ENCODE results near the gene KIF1B. TPM values are rescaled to one million over a fixed set of nuclear protein-coding genes. Genes with fewer than 3 reads are reported as not detected.

Gene KIF1B
- total and polyA plus RNA-seq, 9 of the 15 experiments (the other 6 are each of a cell fraction or from before 2014, with no cell fraction given) = 2.8 to 19.8 (median 11.9) TPM

- TF ChIP-seq, protein P1, sequence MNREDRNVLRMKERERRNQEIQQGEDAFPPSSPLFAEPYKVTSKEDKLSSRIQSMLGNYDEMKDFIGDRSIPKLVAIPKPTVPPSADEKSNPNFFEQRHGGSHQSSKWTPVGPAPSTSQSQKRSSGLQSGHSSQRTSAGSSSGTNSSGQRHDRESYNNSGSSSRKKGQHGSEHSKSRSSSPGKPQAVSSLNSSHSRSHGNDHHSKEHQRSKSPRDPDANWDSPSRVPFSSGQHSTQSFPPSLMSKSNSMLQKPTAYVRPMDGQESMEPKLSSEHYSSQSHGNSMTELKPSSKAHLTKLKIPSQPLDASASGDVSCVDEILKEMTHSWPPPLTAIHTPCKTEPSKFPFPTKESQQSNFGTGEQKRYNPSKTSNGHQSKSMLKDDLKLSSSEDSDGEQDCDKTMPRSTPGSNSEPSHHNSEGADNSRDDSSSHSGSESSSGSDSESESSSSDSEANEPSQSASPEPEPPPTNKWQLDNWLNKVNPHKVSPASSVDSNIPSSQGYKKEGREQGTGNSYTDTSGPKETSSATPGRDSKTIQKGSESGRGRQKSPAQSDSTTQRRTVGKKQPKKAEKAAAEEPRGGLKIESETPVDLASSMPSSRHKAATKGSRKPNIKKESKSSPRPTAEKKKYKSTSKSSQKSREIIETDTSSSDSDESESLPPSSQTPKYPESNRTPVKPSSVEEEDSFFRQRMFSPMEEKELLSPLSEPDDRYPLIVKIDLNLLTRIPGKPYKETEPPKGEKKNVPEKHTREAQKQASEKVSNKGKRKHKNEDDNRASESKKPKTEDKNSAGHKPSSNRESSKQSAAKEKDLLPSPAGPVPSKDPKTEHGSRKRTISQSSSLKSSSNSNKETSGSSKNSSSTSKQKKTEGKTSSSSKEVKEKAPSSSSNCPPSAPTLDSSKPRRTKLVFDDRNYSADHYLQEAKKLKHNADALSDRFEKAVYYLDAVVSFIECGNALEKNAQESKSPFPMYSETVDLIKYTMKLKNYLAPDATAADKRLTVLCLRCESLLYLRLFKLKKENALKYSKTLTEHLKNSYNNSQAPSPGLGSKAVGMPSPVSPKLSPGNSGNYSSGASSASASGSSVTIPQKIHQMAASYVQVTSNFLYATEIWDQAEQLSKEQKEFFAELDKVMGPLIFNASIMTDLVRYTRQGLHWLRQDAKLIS (CRISPR knock-in tag; IDR thresholded peaks at IDR 0.05) = peak; percentile 67; the same call in 1 of the 2 replicates
- peak; percentile 80 for TF ChIP-seq MXI1 (IDR thresholded peaks at IDR 0.05; ENCODE audit: low read depth, low read length)
- TF ChIP-seq KLF1 (tag; IDR thresholded peaks at IDR 0.05) = peak; percentile 61; the same call in 1 of the 2 replicates
- TF ChIP-seq CEBPB (tag; IDR thresholded peaks at IDR 0.05) = no peak
- TF ChIP-seq SMAD3 (CRISPR knock-in tag; conservative IDR thresholded peaks at IDR 0.05) = 0 out of 2 replicates have a peak, but pooled peaks have one; percentile 81
- peak; percentile 99 for TF ChIP-seq NRF1 (conservative IDR thresholded peaks at IDR 0.05 in 1 of 2, IDR thresholded peaks at IDR 0.05 in 1 of 2)
- TF ChIP-seq, protein P2, sequence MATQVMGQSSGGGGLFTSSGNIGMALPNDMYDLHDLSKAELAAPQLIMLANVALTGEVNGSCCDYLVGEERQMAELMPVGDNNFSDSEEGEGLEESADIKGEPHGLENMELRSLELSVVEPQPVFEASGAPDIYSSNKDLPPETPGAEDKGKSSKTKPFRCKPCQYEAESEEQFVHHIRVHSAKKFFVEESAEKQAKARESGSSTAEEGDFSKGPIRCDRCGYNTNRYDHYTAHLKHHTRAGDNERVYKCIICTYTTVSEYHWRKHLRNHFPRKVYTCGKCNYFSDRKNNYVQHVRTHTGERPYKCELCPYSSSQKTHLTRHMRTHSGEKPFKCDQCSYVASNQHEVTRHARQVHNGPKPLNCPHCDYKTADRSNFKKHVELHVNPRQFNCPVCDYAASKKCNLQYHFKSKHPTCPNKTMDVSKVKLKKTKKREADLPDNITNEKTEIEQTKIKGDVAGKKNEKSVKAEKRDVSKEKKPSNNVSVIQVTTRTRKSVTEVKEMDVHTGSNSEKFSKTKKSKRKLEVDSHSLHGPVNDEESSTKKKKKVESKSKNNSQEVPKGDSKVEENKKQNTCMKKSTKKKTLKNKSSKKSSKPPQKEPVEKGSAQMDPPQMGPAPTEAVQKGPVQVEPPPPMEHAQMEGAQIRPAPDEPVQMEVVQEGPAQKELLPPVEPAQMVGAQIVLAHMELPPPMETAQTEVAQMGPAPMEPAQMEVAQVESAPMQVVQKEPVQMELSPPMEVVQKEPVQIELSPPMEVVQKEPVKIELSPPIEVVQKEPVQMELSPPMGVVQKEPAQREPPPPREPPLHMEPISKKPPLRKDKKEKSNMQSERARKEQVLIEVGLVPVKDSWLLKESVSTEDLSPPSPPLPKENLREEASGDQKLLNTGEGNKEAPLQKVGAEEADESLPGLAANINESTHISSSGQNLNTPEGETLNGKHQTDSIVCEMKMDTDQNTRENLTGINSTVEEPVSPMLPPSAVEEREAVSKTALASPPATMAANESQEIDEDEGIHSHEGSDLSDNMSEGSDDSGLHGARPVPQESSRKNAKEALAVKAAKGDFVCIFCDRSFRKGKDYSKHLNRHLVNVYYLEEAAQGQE (IDR thresholded peaks at IDR 0.05; ENCODE audit: borderline replicate concordance) = peak; percentile 90
- TF ChIP-seq, protein P2 (CRISPR knock-in tag; IDR thresholded peaks at IDR 0.05; ENCODE audit: low read depth) = peak; percentile 66; the same call in 1 of the 2 replicates
- peak; percentile 85 for TF ChIP-seq ZNF175 (CRISPR knock-in tag; IDR thresholded peaks at IDR 0.05; ENCODE audit: low read depth)
- TF ChIP-seq ADNP (tag; IDR thresholded peaks at IDR 0.05) = no peak
- TF ChIP-seq XRCC3 (IDR thresholded peaks at IDR 0.05) = no peak
- peak; percentile 72 to 78 for TF ChIP-seq RCOR1 (IDR thresholded peaks at IDR 0.05; ENCODE audit: borderline replicate concordance in 1 of 2, low read depth in 2 of 2, low read length in 2 of 2)
- no peak for TF ChIP-seq ZKSCAN3 (CRISPR knock-in tag; IDR thresholded peaks at IDR 0.05)
- TF ChIP-seq CREB1 (IDR thresholded peaks at IDR 0.05) = peak; percentile 44; the same call in 1 of the 2 replicates
- peak; percentile 72; the same call in 1 of the 2 replicates for TF ChIP-seq CREB1 (CRISPR knock-in tag; IDR thresholded peaks at IDR 0.05)
- no peak for TF ChIP-seq ZC3H4 (CRISPR knock-in tag; IDR thresholded peaks at IDR 0.05; ENCODE audit: borderline replicate concordance)
Measured at GRCh38 chr1:10430216-10431069, 220.1 kb downstream of the KIF1B start, which contains the start of gene CENPS (continued).
